GM12872 (cell line): ENCODE data around the gene GPR18.
A peak's percentile ranks its signal among the peaks of the same experiment; 100 is the strongest.

Experiments
- CTCF ChIP-seq: IDR thresholded peaks from 3 replicates; pipeline ENCODE4 v1.5.1; 2011; ENCODE audit warnings: low read depth, mild to moderate bottlenecking, low read length, moderate library complexity; ENCODE audit not compliant: insufficient read depth

Gene GPR18

GRCh38 chr13:99280166-99280565 lies 22.0 kb upstream of the GPR18 start:
- no peak for TF ChIP-seq CTCF

- TF ChIP-seq CTCF = no peak
Observed at GRCh38 chr13:99279637-99280036, 21.5 kb upstream of the GPR18 start.

- no peak for TF ChIP-seq CTCF
Observed at GRCh38 chr13:99278843-99279242, 20.7 kb upstream of the GPR18 start.

GRCh38 chr13:99278200-99278599 lies 20.0 kb upstream of the GPR18 start:
- TF ChIP-seq CTCF = no peak

- no peak for TF ChIP-seq CTCF
Observed at GRCh38 chr13:99277629-99278028, 19.4 kb upstream of the GPR18 start.

- peak; percentile 19; the same call in 1 of the 3 replicates for TF ChIP-seq CTCF
Observed at GRCh38 chr13:99276706-99277105, 18.5 kb upstream of the GPR18 start.

- no peak for TF ChIP-seq CTCF
Observed at GRCh38 chr13:99275093-99275469, 16.9 kb upstream of the GPR18 start.

- TF ChIP-seq CTCF = no peak
Observed at GRCh38 chr13:99273128-99273527, 14.9 kb upstream of the GPR18 start.
